Measurements from ENCODE around the gene NFATC2. TPM values are rescaled to one million over a fixed set of nuclear protein-coding genes. Genes with fewer than 3 reads are reported as not detected.

NFATC2 gene
- total RNA-seq, 1 experiment from 2014 or later, result 5.0 TPM

Small RNAs within 50 kb of the gene (microRNA-seq; reads per million reads assigned to microRNA genes)
- gene MIR3194 (ENCODE audit: borderline number of aligned reads), result 3.6 reads per million

Other genes with a start within 250 kb of the NFATC2 start
- 16.8 TPM for gene ATP9A, start 225.7 kb upstream of the NFATC2 start, total RNA-seq (2021; ENCODE audit: unreplicated experiment)

Data from HCT116 (cell line).